ENCODE data around the gene CYB561D1.

Gene CYB561D1

DNA sequence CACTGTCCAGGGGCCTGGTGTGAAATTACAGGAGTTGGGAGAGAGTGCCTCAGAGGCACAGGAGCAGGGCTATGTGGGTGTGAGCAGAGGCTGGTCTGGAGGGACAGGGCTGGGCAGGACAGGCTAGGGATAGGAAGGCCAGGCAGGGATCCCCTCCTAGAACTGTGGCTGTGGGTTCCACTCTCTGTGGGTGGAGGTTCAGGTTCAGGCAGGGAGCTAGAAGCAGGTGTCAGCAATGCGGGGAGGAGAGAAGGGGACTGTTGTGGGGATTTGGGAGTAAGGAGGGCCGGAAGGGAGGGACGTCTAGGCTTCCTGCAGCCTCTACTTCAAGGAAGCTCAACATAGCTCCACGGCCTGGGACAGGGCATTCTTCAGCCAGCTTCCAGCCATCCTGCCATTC is 37.5 kb downstream of the CYB561D1 start:
- no peak for DNase-seq

DNA sequence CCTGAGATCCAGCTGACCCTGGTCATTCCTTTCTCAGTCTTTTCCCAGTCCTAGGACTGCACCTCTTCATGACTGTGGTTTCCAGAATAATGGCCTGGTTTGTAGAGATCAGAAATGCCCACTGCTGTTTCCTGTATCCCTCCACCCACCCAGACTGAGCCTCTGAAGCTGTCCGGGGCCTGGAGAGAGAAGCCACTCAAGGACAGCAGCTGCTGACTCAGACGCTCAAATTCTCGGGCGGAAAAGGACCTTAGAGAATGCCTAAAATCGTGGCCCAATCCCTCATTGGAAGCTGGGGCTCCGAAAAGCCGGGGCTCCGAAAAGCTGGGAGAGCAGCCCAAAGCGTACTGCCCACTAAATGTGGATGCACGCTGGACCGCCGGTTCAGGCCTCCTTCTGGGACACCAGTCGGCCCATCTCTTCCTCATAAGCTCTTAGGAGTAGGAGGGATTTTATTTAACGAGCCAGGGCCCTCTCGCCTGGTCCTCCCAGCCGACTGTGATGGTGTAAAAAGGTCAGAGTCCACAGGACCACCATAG is 38.0 kb downstream of the CYB561D1 start:
- no peak for DNase-seq

DNA sequence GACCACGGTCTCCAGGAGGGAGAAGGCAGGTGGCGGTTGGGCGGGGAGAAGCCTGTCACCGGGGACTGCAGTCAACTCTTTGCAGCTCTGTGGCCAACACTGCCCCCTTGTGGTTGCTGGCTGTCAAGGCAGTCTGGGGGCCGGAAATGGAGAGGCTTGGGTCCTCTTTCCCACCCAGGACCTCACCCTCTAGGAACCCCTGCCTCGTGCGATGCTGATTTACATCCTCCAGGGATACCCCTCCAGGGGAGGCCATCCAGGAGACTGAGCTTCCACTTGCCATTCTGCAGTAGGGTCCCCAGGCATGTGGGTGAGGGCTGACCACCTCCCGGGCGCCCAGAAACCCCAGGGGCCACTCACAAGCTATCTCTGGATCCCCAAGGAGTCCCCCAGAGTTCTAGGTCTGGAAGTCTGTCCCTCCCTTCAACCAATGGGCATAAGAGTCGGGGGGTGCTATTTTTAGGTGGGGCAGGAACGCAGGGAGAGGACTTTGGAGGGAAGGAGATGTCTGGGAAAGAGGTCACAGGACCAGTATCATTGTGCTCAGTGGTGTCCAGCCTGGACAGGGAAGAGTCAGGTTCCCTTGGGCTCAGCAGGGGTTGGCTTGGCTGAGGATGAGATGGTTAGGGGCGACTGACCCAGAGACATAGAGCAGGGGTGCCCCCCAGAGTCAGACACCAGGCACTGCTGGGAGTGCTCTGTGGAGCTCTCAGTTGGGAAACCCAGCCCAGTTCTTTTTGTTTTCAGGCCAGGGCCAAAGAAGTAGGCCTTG is 38.7 kb downstream of the CYB561D1 start:
- peak; percentile 90 for DNase-seq

- DNase-seq: no peak
These were observed 40.5 kb downstream of the CYB561D1 start for GRCh38 chr1:109534307-109534858.

GRCh38 chr1:109535481-109535880 is 41.6 kb downstream of the CYB561D1 start:
- DNase-seq: no peak

DNA sequence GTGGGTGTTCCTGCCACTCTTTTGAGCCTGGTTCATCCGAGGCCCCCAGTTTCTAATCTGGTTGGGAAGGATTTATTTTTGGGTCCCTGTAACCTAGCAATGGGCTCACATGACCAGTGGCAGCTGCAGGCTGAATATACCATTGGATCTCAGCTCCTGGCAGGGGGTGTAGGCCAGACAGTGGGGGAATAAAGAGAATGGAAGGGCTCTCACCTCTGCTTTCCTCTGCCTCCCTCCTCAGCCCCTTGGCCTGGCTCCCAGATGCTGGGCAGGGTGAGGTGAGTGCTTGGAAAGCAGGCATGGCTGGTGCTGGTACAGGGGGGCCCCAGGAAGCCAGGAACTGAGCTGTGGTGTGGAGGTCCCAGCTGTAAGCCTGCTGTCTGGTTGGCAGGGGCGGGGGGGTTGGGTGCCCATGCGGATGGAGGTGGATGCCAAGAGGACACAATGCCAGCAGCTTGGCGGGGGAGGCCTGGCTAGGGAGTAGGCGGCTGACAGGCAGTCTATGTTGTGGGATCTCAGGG is 42.1 kb downstream of the CYB561D1 start:
- no peak for DNase-seq

DNA sequence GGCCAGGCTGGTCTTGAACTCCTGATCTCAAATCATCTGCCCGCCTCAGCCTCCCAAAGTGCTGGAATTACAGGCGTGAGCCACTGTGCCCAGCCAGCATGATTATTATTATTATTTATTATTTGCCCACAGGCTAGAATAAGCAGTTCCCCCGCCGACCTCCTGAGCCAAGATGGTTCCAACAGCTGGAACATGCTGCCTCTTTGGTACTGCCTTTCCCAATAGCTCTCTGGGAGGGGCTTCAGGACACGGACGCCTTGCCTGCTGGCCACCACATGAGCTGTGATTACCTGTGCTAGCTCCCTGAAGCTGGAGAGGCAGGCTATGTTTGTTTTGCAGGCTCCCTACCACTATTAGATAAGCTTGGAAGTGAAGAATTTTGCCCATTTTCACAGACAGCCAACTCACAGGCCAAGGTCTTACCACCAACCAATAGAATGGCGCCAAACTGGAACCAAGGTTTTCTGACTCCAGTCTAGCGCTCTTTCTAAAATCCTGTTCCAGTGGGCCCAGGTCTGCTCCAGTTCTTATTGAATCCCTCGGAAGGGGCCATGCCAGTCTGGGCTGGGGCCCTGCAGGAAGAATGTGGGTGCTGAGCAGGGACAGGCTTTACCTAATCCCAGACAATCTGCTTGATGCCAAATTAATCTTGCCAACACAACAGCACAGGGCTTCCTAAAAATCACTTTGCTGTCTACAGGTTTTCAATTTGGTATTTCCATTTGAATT is 43.7 kb downstream of the CYB561D1 start:
- no peak for DNase-seq

DNA sequence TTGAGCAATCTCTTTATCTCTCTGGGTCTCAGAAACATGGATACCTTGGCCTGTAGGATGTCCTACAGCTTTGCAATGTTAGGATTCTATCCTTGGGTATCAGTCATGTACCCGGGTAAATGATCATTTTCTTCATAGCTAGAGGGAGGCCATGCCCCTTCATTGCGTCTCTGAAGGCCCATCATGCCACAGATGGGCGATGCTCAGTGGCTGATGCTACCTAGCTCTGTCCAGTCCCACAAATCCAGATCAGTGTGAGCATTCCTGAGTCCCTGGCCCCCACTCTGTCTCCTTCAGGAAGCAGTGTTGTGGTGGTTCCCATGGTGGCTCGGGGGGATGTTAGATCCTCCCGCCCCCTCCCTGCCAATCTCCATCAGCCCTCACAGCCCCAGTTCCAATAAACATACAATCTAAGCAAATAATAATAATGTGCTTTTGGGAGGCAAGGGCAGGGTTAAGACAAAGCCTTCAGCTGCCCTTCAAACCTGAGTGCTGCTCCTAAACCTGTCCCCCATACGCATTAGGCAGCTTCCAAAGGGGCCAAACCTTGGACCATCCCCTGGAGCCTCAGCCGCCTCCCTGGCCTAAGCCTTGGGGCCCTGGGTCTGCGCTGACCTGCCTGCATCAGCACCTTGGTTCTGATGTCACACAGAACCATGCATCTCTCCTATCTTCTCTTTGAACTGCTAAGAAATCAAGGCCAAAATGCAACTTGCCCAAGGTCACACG is 45.1 kb downstream of the CYB561D1 start:
- DNase-seq: no peak

- DNase-seq: no peak
These were observed 45.8 kb downstream of the CYB561D1 start, which contains the start of gene GPR61 for GRCh38 chr1:109539676-109540075. Gene GPR61, plus strand, starts transcription at chr1:109539872. Its CDS starts 3,151 bp downstream, at chr1:109543023.

DNA sequence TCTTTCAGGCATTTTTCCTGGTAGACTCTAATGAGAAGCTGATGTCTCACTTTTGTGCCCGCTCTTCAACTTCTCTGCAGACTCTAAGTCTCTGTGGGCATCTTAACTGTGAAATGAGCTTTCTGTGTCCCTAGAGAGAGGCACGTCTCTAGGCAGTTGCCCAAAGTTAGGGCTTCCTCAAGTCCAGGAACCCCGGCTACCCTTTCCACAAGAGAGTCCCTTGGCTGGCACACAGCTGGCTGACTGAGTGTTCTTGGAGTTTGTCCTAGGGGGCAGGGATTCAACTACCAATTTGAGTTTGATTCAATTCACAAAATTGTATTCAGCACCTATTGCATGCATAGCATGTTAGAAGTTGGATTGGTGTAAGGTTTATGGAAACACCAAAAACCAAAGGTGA is 47.2 kb downstream of the CYB561D1 start:
- DNase-seq: no peak

DNA sequence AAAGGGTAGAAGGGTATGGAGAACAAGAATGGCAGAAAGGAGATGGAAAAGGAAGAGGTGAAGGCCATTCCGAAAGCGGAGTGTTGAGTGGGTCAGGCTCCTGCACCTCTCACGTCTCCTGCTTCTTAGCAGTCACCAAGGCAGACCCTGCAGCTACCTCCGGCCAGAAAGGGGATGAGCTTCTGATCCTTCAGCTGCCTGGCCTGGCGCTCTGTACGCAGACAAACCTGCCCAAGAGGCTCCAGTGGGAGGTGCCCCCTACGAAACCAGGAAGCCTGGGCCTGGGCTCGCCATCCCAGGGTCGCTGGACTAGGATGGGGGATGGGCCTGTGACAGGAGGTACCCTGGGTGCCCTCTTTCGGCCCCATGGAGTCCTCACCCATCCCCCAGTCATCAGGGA is 48.8 kb downstream of the CYB561D1 start:
- DNase-seq: no peak

- DNase-seq: no peak
These were observed 49.5 kb downstream of the CYB561D1 start for GRCh38 chr1:109543283-109543987.

DNA sequence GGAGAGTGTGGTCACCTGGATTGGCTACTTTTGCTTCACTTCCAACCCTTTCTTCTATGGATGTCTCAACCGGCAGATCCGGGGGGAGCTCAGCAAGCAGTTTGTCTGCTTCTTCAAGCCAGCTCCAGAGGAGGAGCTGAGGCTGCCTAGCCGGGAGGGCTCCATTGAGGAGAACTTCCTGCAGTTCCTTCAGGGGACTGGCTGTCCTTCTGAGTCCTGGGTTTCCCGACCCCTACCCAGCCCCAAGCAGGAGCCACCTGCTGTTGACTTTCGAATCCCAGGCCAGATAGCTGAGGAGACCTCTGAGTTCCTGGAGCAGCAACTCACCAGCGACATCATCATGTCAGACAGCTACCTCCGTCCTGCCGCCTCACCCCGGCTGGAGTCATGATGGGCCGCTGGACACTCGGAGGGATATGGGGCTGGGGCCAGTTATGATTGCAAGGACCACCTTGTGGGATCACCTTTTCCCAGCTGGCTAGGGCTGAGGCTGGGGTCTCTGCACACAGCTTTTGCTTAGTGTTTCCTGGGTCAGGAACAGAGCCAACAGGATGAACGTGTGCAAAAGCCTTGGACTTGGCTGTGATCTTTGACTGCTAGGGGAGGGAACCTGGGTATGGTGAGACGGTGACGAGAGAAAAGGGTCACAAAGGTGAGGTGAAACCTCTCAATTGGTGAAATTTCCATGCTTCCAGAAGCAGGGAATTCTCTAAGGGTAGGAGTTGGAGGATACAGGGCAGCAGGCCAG is 50.3 kb downstream of the CYB561D1 start:
- no peak for DNase-seq

- DNase-seq: peak; percentile 92
These were observed 52.6 kb downstream of the CYB561D1 start for GRCh38 chr1:109546311-109547109.

- DNase-seq: peak; percentile 16
These were observed 53.8 kb downstream of the CYB561D1 start for GRCh38 chr1:109547463-109548320.

DNA sequence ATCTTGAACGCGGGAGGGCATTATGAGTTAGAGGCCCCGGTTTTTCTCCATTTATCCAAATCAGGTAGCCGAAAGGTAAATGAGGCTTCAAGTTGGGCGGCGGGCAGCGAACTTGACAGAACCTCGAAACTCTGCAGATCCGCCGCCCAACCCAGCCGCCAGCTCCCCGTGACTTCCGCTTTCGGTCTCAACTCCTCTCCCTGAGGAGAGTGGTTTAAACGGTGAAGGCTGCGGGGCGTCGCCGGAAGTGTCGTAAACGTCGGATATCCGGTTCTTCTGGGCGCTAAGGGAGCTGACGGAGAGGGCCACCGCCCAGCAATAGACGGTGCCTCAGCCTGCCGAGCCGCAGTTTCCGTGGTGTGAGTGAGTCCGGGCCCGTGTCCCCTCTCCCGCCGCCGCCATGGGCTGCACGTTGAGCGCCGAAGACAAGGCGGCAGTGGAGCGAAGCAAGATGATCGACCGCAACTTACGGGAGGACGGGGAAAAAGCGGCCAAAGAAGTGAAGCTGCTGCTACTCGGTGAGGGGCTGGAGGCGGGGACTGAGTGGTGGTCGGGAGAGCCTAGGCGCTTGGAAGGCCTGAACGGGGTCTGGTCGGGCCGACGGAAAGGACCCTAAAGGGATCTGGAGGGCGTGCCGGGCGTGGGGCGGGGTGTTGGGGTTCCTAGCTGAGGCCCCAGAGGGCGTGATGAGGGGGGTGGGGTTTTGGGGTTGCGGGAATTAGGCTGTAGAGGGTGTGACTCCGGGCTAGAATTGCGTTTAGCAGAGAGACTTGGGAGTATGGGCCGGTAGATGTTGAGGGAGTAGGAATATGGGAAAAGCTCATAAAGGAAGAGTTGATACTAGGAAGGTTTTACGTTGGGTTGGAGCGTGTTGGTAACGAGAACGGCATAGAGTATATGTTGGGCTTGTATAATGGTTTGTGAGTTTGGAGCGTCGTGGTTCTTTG is 54.7 kb downstream of the CYB561D1 start, which contains the start of gene GNAI3:
Gene GNAI3 (plus strand): TSS at position 295 of the 947 bp plus-strand sequence. CDS start 106 bp downstream, at position 401.
- peak; percentile 97 for DNase-seq
